Measurements from ENCODE around the gene FREY1.

FREY1 gene

DNA sequence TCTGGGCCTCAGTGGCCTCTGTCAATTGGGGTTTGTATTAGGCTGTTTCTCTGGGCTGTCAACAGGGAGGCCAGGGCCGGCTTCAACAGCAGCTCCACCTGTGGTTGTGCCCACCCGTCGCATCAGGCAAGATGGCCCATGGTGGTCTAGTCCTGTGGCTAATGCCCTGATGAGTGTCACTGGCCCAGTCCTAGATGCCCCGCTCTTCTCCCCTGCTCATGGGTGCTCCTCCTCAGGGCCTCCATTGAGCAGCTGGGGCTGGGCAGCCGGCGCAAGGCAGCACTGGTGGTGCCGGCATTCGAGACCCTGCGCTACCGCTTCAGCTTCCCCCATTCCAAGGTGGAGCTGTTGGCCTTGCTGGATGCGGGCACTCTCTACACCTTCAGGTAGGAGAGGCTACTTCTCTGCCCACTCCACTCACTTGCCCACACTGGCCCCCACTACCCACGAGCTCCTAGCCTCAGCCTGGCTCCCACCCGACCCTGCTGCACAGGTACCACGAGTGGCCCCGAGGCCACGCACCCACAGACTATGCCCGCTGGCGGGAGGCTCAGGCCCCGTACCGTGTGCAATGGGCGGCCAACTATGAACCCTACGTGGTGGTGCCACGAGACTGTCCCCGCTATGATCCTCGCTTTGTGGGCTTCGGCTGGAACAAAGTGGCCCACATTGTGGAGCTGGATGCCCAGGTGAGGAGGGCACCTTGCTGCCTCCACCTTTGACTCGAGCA, 20.8 kb upstream of the FREY1 start:
- DNase-seq, result no peak

GRCh38 chr11:45927332-45927683, 20.2 kb upstream of the FREY1 start:
- no peak for DNase-seq

DNA sequence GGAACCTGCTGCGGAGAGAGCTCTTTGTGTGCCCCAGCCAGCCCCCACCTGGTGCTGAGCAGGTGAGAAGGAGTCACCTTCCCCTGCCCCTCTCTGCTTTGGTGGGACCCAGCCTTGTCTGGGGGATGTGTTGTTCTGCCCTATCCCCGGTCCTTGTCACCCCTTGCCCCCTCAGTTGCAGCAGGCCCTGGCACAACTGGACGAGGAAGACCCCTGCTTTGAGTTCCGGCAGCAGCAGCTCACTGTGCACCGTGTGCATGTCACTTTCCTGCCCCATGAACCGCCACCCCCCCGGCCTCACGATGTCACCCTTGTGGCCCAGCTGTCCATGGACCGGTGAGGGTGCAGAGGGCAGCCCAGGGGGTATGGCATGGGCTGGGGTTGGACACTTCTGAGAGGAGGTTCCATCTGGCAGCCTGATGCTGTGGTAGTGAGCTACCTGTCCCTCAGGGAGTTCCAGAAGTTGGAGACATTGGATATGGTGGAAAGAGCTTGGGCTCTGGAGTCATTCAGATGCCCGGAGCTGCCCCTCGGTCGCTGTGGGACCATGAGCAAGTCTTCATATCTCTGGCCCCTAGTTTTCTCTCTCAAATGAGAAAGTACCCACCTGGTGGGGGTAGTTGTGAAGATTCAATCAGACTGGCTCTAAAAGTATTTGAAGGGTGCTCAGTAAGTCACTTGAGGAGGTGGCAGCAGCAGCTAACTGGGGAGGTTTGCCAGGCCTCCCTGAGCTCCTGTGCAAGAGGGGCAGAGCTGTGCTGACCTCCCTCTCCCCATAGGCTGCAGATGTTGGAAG, 19.7 kb upstream of the FREY1 start:
- DNase-seq, result no peak

DNA sequence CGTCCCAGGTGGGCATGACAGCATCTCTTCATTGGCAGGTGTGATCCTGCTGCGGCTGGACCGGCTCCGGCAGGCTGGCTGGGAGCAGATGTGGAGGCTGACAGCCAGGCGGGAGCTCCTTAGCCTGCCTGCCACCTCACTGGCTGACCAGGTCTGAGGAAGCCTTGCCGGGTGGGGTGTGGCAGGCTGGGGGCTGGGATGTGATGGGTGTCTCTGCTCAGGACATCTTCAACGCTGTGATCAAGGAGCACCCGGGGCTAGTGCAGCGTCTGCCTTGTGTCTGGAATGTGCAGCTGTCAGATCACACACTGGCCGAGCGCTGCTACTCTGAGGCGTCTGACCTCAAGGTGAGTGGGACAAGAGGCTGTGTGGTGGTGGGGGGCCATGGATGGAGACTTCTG, 18.9 kb upstream of the FREY1 start:
- DNase-seq, result no peak

- DNase-seq, result no peak
These were observed 18.5 kb upstream of the FREY1 start for GRCh38 chr11:45925550-45925949.

GRCh38 chr11:45924927-45925326, 17.9 kb upstream of the FREY1 start:
- DNase-seq, result no peak

GRCh38 chr11:45924036-45924915, 17.2 kb upstream of the FREY1 start:
- DNase-seq, result no peak

DNA sequence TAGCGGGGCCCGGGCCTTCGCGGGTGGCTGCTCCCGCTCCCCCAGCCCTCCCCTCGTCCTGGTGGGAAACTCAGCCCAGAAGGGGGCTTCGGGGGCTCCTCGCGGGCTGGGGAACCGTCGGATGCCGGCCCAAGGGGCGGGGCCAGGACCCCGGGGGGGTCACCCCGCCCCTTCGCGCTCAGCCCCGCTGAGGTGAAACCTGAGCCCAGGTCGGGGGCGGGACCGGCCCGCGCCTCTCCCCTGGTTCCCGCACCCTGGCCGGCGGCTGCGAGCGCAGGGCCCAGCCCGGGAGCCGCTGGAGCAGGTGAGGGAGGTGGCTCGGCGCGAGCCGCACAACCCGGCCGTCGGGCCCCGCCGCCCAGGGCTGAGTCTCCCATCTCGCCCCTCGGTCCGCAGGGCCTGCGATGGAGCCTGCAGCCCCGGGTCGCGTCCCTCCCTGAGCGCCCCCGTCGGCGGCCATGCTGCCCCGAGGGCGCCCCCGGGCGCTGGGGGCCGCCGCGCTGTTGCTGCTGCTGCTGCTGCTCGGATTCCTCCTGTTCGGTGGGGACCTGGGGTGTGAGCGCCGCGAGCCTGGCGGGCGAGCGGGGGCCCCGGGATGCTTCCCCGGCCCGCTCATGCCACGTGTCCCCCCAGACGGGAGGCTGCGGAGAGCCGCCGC, 15.5 kb upstream of the FREY1 start, which contains the start of gene LARGE2:
LARGE2 (plus strand) TSS at position 232 of the 658 bp plus-strand sequence; CDS start at position 459, 227 bp downstream.
- no peak for DNase-seq

GRCh38 chr11:45921561-45922424, 14.7 kb upstream of the FREY1 start:
- DNase-seq, result no peak

GRCh38 chr11:45920531-45921477, 13.7 kb upstream of the FREY1 start:
- DNase-seq, result no peak

DNA sequence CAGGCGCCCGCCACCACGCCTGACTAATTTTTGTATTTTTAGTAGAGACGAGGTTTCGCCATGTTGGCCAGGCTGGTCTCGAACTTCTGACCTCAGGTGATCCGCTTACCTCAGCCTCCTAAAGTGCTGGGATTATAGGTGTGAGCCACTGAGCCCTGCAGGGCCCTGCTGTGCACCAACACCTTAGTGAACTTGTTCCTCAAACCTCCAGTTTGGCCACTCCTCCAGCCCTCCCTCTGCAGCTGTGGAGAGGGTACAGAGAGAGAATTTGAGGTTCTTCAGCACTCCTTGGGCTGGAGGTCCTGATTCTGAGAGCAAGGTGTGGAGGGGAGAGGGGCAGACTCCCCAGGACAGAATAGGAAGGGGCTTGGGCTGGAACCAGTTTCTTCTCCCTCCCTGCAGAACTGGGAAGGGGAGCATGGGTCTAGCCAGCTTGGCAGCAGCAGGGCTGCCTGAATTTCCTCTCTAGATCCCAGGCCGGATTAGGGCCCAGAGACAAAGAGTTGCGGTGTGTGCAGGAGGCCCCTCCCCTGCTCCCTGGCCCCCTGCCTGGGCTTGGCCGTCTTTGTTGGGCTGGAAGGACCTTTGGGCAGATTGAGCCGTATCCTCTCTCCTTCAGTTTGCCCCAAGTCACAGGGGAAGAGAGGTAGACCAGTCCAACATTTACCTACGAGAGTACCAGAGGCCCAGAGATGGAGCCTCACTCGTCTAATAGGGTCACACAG, 12.9 kb upstream of the FREY1 start:
- DNase-seq, result no peak

DNA sequence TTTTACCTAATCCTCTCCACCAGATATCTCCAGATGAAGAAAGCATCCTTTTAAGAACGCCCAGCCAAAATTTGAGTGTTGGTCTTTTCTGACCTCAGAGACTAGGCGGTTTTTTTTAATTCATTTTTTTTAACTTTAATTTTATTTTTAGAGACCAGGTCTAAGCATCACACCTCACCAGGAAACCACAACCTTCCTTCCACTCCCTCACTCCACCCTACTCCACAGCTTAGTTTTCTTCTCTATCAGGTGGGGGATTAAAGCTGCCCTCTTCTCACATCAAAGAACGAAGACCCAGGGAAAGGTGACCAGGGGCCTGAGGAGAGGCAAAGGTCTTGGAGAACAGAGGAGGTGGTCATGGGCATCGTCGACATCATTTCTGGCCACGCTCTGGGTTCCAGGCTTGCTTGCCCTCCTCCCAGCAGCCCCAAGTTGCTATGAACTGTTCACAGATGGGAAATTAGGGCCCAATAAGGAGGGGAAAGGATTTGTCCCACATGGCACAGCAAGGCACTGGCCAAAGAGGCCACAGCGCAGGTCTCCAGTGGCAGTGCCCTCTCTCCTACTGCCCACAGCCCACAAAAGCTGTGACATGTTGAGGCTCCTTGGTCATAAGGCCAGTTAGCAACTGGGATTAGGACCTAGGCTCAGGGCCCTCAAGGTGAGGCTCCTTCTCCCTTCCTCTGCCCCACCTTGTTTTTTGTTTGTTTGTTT, 12.0 kb upstream of the FREY1 start:
- DNase-seq, result no peak

DNA sequence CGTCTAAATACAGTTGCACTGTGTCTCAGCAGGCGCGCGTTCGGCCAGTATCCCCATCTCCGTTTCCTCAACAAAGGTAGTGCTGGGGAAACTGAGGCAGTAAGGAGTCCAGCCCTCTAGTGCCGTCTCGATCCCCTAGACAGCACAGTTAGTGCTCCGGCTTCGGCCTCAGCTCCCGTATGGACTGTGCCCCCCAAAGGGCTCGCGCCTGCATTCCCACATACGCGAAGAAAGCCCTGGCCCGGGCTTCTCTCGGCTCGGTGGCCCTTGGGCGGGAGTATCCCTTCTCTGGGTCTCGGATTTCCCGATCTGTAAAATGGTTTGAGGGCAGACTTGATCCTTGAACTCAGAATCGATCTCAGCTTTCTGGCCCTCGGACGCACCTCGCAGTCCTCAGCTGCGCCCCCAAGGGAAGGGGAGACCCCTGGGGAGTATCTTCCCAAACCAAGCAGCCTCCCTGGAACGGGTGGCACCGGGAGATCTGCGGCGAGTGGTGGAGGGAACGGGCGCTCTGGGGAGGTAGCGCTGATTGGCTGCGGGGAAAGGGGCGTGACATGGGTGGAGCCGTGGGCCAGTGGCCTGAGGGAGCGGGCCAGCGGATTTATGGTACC, 11.4 kb upstream of the FREY1 start:
- DNase-seq, result no peak

- no peak for DNase-seq
These were observed 10.7 kb upstream of the FREY1 start, which contains the start of gene PEX16 for GRCh38 chr11:45917623-45918330. PEX16 (minus strand) TSS chr11:45917877; CDS start chr11:45917811, 66 bp downstream.

GRCh38 chr11:45917286-45917622, 10.2 kb upstream of the FREY1 start:
- DNase-seq, result no peak

DNA sequence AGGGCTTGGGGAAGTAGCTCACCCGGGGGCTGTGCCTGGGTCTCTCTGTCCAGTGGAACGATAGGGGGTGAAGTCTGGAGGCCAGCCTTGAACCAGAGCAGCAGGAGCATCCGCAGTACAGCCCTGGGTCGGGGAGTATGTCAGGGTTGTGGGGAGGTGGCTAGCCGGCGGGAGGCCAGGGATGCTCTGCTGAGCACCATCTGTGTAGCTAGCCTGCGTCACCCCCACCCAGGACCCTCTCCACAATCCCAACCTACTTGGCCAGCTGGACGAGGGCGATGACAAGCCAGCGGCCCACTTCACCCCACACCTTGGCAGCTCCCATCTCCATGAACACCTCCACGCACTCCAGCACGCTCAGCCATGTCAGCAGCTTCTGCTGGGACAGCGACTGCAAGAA, 8.4 kb upstream of the FREY1 start:
- DNase-seq, result no peak

DNA sequence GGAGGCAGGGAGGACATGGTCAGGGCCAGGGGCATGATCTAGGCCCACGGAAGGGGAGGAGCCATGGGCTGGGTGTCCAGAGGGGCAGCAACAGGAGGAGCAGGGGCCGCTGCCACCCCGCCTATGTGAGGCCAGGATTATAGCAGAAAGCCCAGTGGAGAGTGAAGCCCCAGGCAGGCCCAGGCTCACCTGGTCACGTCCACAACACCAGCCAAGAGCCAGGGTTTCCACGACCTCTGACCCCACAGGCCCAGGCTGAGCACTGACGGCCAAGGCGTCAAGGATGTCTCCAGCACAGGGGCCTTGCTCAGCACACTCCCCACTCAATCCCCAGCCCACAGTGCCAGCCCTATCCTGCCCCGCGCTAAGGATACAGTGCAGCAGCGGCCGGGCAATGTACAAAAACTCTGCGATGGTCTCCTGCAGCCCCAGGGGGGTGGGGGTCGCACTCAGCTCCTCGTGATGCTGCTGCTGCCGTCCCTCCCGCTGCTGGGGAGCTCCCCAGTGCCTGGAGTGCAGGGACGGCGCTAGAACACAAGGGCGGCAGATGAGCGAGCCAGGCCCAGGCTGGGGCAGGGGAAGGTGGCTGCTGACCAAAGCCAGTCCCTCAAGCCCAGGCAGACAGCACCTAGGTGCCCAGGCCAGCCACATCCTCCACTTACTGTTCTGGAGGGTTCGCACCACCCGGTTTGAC, 7.0 kb upstream of the FREY1 start:
- DNase-seq, result no peak

All from cortex of kidney (tissue), 1 donor.